ENCODE measurements around the gene AHDC1.

- TF ChIP-seq TAF1 (IDR thresholded peaks at IDR 0.05; ENCODE audit: low read depth) (no peak), CTCF (IDR thresholded peaks at IDR 0.05; ENCODE audit: poor library complexity, severe bottlenecking) (no peak), POLR2AphosphoS5 (IDR thresholded peaks at IDR 0.05) (no peak), EP300 (conservative IDR thresholded peaks at IDR 0.05; ENCODE audit: poor library complexity, severe bottlenecking) (no peak), MXI1 (conservative IDR thresholded peaks at IDR 0.05; ENCODE audit: poor library complexity, severe bottlenecking) (no peak), EZH2 (IDR thresholded peaks at IDR 0.05; ENCODE audit: borderline replicate concordance, insufficient read depth, low read length, poor library complexity, severe bottlenecking) (no peak)
Observed at GRCh38 chr1:27548858-27549719, 54.9 kb downstream of the AHDC1 start.

All from neural cell (in vitro differentiated cells).